WTC11 (cell line): ENCODE measurements around the gene RPS6KA5.

Source experiments
- ATF2 ChIP-seq: sonication (generic); formaldehyde crosslinking; IDR thresholded peaks from 2 replicates; pipeline ENCODE4 v1.8.1; 2022; ENCODE audit warnings: low read depth, missing genetic modification reagents, borderline replicate concordance
- CREB1 ChIP-seq: sonication (generic); formaldehyde crosslinking; IDR thresholded peaks from 2 replicates; pipeline ENCODE4 v1.8.0; 2023; ENCODE audit warnings: mild to moderate bottlenecking, missing genetic modification reagents
- CTCF ChIP-seq: fragments of 200-600 bp; IDR thresholded peaks from 2 replicates; pipeline ENCODE4 v1.8.0; 2022; ENCODE audit warnings: antibody characterized with exemption
- E2F1 ChIP-seq: sonication (generic); formaldehyde crosslinking; IDR thresholded peaks from 2 replicates; pipeline ENCODE4 v1.8.0; 2022; ENCODE audit warnings: mild to moderate bottlenecking, missing genetic modification reagents
- E2F4 ChIP-seq: sonication (generic); formaldehyde crosslinking; IDR thresholded peaks from 2 replicates; pipeline ENCODE4 v1.8.1; 2022; ENCODE audit warnings: low read depth, mild to moderate bottlenecking, moderate library complexity, missing genetic modification reagents, borderline replicate concordance
- ELF4 ChIP-seq: sonication (generic); formaldehyde crosslinking; IDR thresholded peaks from 2 replicates; pipeline ENCODE4 v1.8.1; 2022; ENCODE audit warnings: low read depth, mild to moderate bottlenecking, moderate library complexity, missing genetic modification reagents
- MAX ChIP-seq: sonication (generic); formaldehyde crosslinking; IDR thresholded peaks from 2 replicates; pipeline ENCODE4 v1.8.0; 2022; ENCODE audit warnings: mild to moderate bottlenecking, missing genetic modification reagents
- STAT6 ChIP-seq: sonication (generic); formaldehyde crosslinking; conservative IDR thresholded peaks from 2 replicates; pipeline ENCODE4 v1.8.1; 2023; ENCODE audit warnings: mild to moderate bottlenecking, low read depth, missing genetic modification reagents, moderate library complexity
- TCF7 ChIP-seq: sonication (generic); formaldehyde crosslinking; IDR thresholded peaks from 2 replicates; pipeline ENCODE4 v1.8.0; 2022; ENCODE audit warnings: mild to moderate bottlenecking, low read depth, missing genetic modification reagents, moderate library complexity
- TP53 ChIP-seq: sonication (generic); formaldehyde crosslinking; IDR thresholded peaks from 2 replicates; pipeline ENCODE4 v1.8.1; 2023; ENCODE audit warnings: mild to moderate bottlenecking, missing genetic modification reagents
- USF2 ChIP-seq: sonication (generic); formaldehyde crosslinking; IDR thresholded peaks from 2 replicates; pipeline ENCODE4 v1.8.1; 2023; ENCODE audit warnings: mild to moderate bottlenecking, missing genetic modification reagents, moderate library complexity

- no peak for TF ChIP-seq USF2
- no peak for TF ChIP-seq ATF2 (CRISPR knock-in tag)
- no peak for TF ChIP-seq ELF4 (CRISPR knock-in tag)
- TF ChIP-seq CREB1 (CRISPR knock-in tag): no peak
- no peak for TF ChIP-seq E2F1
- no peak for TF ChIP-seq TCF7 (CRISPR knock-in tag)
- TF ChIP-seq CTCF: no peak
- TF ChIP-seq STAT6: no peak
- no peak for TF ChIP-seq TP53 (CRISPR knock-in tag)
- TF ChIP-seq MAX (CRISPR knock-in tag): no peak
- no peak for TF ChIP-seq E2F4 (CRISPR knock-in tag)
Observed at GRCh38 chr14:90897022-90897421, 163.4 kb downstream of the RPS6KA5 start.
